Measurements from ENCODE around the gene RPL10. TPM values are rescaled to one million over a fixed set of nuclear protein-coding genes. Genes with fewer than 3 reads are reported as not detected.

RPL10 gene
- total RNA-seq, 1 donor from 2014 or later, result 6,023 TPM

DNA sequence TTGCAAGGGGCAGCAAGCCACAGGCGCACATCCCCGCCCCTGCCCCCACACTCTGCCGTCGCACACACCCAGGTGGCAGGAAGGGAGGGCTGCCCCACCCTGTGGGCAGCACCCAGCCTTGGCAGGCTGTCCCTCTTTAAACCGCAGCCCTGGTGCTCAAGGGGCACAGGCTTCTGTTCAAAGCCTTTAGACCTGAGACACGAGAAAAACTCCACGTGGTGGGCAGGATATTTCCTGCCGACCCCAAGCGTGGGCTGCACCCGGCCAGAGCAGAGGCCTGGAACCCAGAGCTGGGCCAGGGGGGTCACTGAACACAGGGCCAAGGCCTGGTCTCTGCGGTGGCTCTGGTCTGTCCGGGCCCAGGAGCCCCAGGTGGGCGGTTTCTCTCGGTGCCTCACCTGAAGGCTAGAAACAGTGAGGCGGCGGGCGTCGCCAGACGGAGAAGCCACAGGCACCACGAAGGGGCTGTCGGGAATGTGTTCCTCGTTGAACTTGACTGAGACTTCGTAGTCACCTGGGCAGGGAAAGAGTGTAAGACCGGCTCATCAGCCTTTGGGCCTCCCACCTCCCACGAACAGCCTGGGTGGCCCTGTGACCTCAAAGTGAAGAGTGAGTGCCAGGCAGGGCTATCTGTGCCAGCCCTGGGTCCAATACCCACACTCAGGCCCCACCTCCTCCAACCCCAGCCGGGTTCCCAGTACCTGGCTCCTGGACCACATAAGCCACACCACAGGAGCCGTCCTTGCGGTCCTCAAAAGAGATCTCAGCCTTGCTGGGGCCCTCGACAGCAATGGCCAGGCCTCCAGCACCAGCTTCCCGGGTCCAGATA is 46.8 kb upstream of the RPL10 start:
- DNase-seq (ENCODE audit: low read depth) (no peak), FAIRE-seq (no peak)
- TF ChIP-seq, protein P1, sequence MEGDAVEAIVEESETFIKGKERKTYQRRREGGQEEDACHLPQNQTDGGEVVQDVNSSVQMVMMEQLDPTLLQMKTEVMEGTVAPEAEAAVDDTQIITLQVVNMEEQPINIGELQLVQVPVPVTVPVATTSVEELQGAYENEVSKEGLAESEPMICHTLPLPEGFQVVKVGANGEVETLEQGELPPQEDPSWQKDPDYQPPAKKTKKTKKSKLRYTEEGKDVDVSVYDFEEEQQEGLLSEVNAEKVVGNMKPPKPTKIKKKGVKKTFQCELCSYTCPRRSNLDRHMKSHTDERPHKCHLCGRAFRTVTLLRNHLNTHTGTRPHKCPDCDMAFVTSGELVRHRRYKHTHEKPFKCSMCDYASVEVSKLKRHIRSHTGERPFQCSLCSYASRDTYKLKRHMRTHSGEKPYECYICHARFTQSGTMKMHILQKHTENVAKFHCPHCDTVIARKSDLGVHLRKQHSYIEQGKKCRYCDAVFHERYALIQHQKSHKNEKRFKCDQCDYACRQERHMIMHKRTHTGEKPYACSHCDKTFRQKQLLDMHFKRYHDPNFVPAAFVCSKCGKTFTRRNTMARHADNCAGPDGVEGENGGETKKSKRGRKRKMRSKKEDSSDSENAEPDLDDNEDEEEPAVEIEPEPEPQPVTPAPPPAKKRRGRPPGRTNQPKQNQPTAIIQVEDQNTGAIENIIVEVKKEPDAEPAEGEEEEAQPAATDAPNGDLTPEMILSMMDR (IDR thresholded peaks at IDR 0.05; ENCODE audit: insufficient read depth, low read length, severe bottlenecking), result no peak
- H3K4me3 ChIP-seq (ENCODE audit: low read depth, low read length), result no peak overlapping the region
- H3K27me3 ChIP-seq (ENCODE audit: control insufficient read depth, insufficient read depth, low read length), result no peaks in the 10 kb centered on the region
- peaks cover 34% of the 10 kb centered on the region for H3K36me3 ChIP-seq (ENCODE audit: control insufficient read depth, insufficient read depth, low read length)

DNA sequence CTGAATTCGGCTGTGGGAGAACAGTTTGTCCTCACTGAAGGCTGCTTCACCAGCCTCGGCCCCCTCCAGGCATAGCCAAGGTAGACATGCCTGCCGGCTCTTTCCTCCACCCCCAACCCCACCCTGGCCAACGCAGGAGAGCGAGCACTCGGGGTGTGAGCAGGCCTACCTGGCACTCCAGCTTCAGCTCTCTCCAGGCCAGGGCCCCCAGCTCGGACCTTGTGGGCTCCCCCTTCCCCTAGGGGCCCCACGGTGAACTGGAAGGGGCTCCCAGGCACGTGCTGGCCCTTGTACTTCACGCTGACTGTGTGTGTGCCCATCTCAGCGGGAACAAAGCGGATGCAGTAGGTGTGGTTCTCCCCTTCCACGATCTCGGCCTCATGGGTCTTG is 46.2 kb upstream of the RPL10 start:
- peaks cover 34% of the 10 kb centered on the region for H3K36me3 ChIP-seq (ENCODE audit: control insufficient read depth, insufficient read depth, low read length)
- DNase-seq (ENCODE audit: low read depth) (no peak), FAIRE-seq (no peak)
- TF ChIP-seq, protein P1 (IDR thresholded peaks at IDR 0.05; ENCODE audit: insufficient read depth, low read length, severe bottlenecking), result no peak
- H3K27me3 ChIP-seq (ENCODE audit: control insufficient read depth, insufficient read depth, low read length), result no peaks in the 10 kb centered on the region
- H3K4me3 ChIP-seq (ENCODE audit: low read depth, low read length), result no peak overlapping the region

DNA sequence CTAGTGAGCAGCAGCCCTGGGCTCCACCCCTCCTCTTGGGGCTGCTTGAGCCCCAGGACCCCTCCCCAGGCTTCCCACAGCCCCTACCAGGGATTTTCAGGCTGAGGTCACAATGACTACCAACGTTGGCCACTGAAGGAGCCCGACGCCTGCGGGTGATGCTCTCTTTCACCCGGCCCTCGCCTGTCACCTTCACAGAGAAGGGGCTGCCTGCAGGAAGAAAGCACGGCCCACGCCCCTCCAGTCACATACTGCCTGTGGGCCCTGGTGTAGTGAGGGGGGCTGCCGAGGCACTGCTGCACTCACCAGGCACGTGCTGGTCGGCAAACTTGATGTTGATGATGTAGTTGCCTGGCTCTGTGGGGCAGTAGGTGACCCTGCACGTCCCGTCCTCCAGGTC is 45.7 kb upstream of the RPL10 start:
- H3K27me3 ChIP-seq (ENCODE audit: control insufficient read depth, insufficient read depth, low read length), result no peaks in the 10 kb centered on the region
- DNase-seq (ENCODE audit: low read depth) (no peak), FAIRE-seq (no peak)
- H3K4me3 ChIP-seq (ENCODE audit: low read depth, low read length), result no peak overlapping the region
- TF ChIP-seq, protein P1 (IDR thresholded peaks at IDR 0.05; ENCODE audit: insufficient read depth, low read length, severe bottlenecking), result no peak
- H3K36me3 ChIP-seq (ENCODE audit: control insufficient read depth, insufficient read depth, low read length), result peaks cover 35% of the 10 kb centered on the region

DNA sequence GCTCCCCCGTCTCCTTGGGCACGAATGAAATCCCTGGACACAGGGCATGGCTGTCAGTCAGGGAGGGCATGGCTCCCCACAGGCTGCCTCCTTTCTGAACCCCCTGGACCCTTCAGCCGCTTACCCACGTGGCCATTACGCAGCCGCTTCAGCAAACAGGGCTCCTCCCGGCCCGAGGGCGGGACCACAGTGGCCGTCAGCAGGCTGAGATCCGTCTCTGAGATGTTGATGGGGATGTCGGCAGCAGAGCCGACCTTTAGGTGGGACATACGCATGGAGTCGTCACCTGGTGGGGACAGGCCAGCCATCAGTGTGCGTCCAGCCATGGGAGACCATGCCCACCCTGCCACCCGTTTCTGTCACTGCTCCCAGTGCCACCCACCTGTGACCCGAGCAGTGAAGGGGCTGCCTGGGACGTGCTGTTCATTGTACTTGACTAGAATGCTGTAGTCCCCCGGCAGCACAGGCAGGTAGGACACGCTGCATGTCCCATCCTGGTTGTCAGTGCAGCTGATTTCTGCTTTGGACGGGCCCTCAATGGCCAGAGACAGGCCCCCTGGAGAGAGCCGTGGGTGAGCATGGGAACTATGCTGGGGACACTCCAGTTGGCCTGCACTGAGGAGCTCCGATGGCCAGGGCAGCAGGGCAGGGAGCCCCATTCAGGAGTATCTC is 44.9 kb upstream of the RPL10 start:
- DNase-seq (ENCODE audit: low read depth) (no peak), FAIRE-seq (no peak)
- Histone ChIP-seq H3K27me3 (ENCODE audit: control insufficient read depth, insufficient read depth, low read length) (no peaks in the 10 kb centered on the region), H3K4me3 (ENCODE audit: low read depth, low read length) (no peak overlapping the region), H3K36me3 (ENCODE audit: control insufficient read depth, insufficient read depth, low read length) (peaks cover 40% of the 10 kb centered on the region)
- TF ChIP-seq, protein P1 (IDR thresholded peaks at IDR 0.05; ENCODE audit: insufficient read depth, low read length, severe bottlenecking), result no peak

DNA sequence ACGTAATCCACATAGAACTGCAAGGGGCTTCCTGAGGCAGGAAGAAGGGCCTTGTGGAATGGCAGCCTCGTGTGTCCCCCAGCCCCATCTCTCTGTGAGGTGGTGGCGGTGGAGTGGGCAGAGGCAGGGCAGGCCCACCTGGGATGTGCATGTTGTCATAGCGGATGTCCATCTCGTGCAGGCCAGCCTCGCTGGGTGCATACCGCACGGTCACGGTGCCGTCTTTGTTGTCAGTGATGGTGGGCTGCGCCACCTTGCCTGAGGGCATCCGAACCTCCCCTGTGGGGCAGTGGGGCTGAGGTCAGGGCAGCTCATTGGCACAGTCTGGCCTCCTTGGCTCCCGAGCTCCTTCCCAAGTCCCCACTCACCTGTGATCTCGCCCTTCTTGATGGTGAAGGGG is 44.2 kb upstream of the RPL10 start:
- H3K4me3 ChIP-seq (ENCODE audit: low read depth, low read length), result no peak overlapping the region
- H3K36me3 ChIP-seq (ENCODE audit: control insufficient read depth, insufficient read depth, low read length), result peaks cover 44% of the 10 kb centered on the region
- no peaks in the 10 kb centered on the region for H3K27me3 ChIP-seq (ENCODE audit: control insufficient read depth, insufficient read depth, low read length)
- DNase-seq (ENCODE audit: low read depth), result no peak
- FAIRE-seq, result no peak
- TF ChIP-seq, protein P1 (IDR thresholded peaks at IDR 0.05; ENCODE audit: insufficient read depth, low read length, severe bottlenecking), result no peak

All from bronchial epithelial cell (primary cell).